WTC11 (cell line): ENCODE results near the gene OS9. TPM values are rescaled to one million over a fixed set of nuclear protein-coding genes. Genes with fewer than 3 reads are reported as not detected.

Experiments
- ATAC-seq: fragments of 200-7000 bp; cut with Tn5 transposase; 2 replicates; pipeline ENCODE4 v1.10.0; 2021; ENCODE audit warnings: mild to moderate bottlenecking, moderate library complexity
- CTCF ChIA-PET: fragments of 300-600 bp; sonication (Branson Sonifier 250); formaldehyde crosslinking; loops from one replicate; lab custom pipeline; 2021; ENCODE audit warnings: antibody characterized with exemption; lab: Charles Lee
- POLR2A ChIA-PET: fragments of 350-600 bp; sonication (Branson Sonifier 250); formaldehyde crosslinking; loops from one replicate; lab custom pipeline; 2021; ENCODE audit warnings: antibody characterized with exemption; lab: Charles Lee
- DNase-seq: peaks from one replicate; pipeline ENCODE4 v3.0.0; 2021; ENCODE audit warnings: low spot score
- H3K27ac Mint-ChIP-seq: 2 replicates; pipeline ENCODE4 v1.8.0; 2021; ENCODE audit warnings: mixed read lengths
- H3K27me3 Mint-ChIP-seq: 2 replicates; pipeline ENCODE4 v1.8.0; 2021; ENCODE audit warnings: low read depth, mild to moderate bottlenecking, moderate library complexity, mixed read lengths
- H3K36me3 Mint-ChIP-seq: 2 replicates; pipeline ENCODE4 v1.8.0; 2021; ENCODE audit warnings: mixed read lengths
- H3K4me1 Mint-ChIP-seq: 2 replicates; pipeline ENCODE4 v1.8.0; 2022; ENCODE audit warnings: mixed read lengths
- H3K4me3 Mint-ChIP-seq: 2 replicates; pipeline ENCODE4 v1.8.0; 2021; ENCODE audit warnings: mild to moderate bottlenecking, moderate library complexity, mixed read lengths
- H3K9me3 Mint-ChIP-seq: 2 replicates; pipeline ENCODE4 v1.8.0; 2021; ENCODE audit warnings: mixed read lengths
- CREB1 ChIP-seq: sonication (generic); formaldehyde crosslinking; IDR thresholded peaks from 2 replicates; pipeline ENCODE4 v1.8.0; 2023; ENCODE audit warnings: mild to moderate bottlenecking, missing genetic modification reagents
- ESRRA ChIP-seq: sonication (generic); formaldehyde crosslinking; IDR thresholded peaks from 2 replicates; pipeline ENCODE4 v1.8.1; 2022; ENCODE audit warnings: mild to moderate bottlenecking, missing genetic modification reagents, borderline replicate concordance
- ETV6 ChIP-seq: sonication (generic); formaldehyde crosslinking; IDR thresholded peaks from 2 replicates; pipeline ENCODE4 v1.8.1; 2022; ENCODE audit warnings: mild to moderate bottlenecking, missing genetic modification reagents
- FOXJ3 ChIP-seq: sonication (generic); formaldehyde crosslinking; IDR thresholded peaks from 2 replicates; pipeline ENCODE4 v1.9.0; 2021; ENCODE audit warnings: missing genetic modification reagents, mild to moderate bottlenecking, borderline replicate concordance
- FOXK1 ChIP-seq: sonication (generic); formaldehyde crosslinking; IDR thresholded peaks from 2 replicates; pipeline ENCODE4 v1.8.0; 2022; ENCODE audit warnings: mild to moderate bottlenecking, moderate library complexity, missing genetic modification reagents
- FOXP1 ChIP-seq: sonication (generic); formaldehyde crosslinking; IDR thresholded peaks from 2 replicates; pipeline ENCODE4 v1.8.0; 2022; ENCODE audit warnings: missing genetic modification reagents, mild to moderate bottlenecking, moderate library complexity, borderline replicate concordance
- GRHL2 ChIP-seq: fragments of 250-450 bp; sonication (Bioruptor Pico); IDR thresholded peaks from 2 replicates; pipeline ENCODE4 v1.8.0; 2022; ENCODE audit warnings: mild to moderate bottlenecking, moderate library complexity; ENCODE audit not compliant: insufficient replicate concordance, severe bottlenecking
- HMGA2 ChIP-seq: fragments of 250-450 bp; sonication (Bioruptor Pico); IDR thresholded peaks from 2 replicates; pipeline ENCODE4 v1.4.0; 2021; ENCODE audit warnings: mild to moderate bottlenecking, moderate library complexity
- MXD4 ChIP-seq: fragments of 250-450 bp; sonication (Bioruptor Pico); IDR thresholded peaks from 2 replicates; pipeline ENCODE4 v1.8.0; 2021; ENCODE audit warnings: mild to moderate bottlenecking, moderate library complexity, borderline replicate concordance
- NR1H2 ChIP-seq: sonication (generic); formaldehyde crosslinking; IDR thresholded peaks from 2 replicates; pipeline ENCODE4 v1.9.0; 2021; ENCODE audit warnings: mild to moderate bottlenecking, moderate library complexity, missing genetic modification reagents
- OVOL2 ChIP-seq: fragments of 250-450 bp; sonication (Bioruptor Pico); IDR thresholded peaks from 2 replicates; pipeline ENCODE4 v1.9.0; 2021; ENCODE audit warnings: mild to moderate bottlenecking, borderline replicate concordance
- RORB ChIP-seq: fragments of 250-450 bp; sonication (Bioruptor Pico); IDR thresholded peaks from 2 replicates; pipeline ENCODE4 v1.9.0; 2021; ENCODE audit warnings: mild to moderate bottlenecking
- SMAD3 ChIP-seq: sonication (generic); formaldehyde crosslinking; IDR thresholded peaks from 2 replicates; pipeline ENCODE4 v1.8.0; 2022; ENCODE audit warnings: missing genetic modification reagents, mild to moderate bottlenecking, borderline replicate concordance
- SOX15 ChIP-seq: fragments of 250-450 bp; sonication (Bioruptor Pico); IDR thresholded peaks from 2 replicates; pipeline ENCODE4 v1.9.0; 2021; ENCODE audit warnings: mild to moderate bottlenecking
- TCF7 ChIP-seq: sonication (generic); formaldehyde crosslinking; IDR thresholded peaks from 2 replicates; pipeline ENCODE4 v1.8.0; 2022; ENCODE audit warnings: mild to moderate bottlenecking, low read depth, missing genetic modification reagents, moderate library complexity
- TEAD1 ChIP-seq: sonication (generic); formaldehyde crosslinking; IDR thresholded peaks from 2 replicates; pipeline ENCODE4 v1.8.0; 2022; ENCODE audit warnings: mild to moderate bottlenecking, missing genetic modification reagents
- TP53 ChIP-seq: sonication (generic); formaldehyde crosslinking; IDR thresholded peaks from 2 replicates; pipeline ENCODE4 v1.8.1; 2023; ENCODE audit warnings: mild to moderate bottlenecking, missing genetic modification reagents
- ZNF232 ChIP-seq: sonication (generic); formaldehyde crosslinking; IDR thresholded peaks from 2 replicates; pipeline ENCODE4 v1.8.0; 2022; ENCODE audit warnings: mild to moderate bottlenecking, missing genetic modification reagents
- total RNA-seq: library from RNA; stranded (reverse); gene quantifications from 3 replicates; pipeline ENCODE4 v1.2.3, GENCODE V29; 2021
- TF ChIP-seq, protein P1 (sequence below): fragments of 250-450 bp; sonication (Bioruptor Pico); IDR thresholded peaks from 2 replicates; pipeline ENCODE4 v1.9.0; 2021; ENCODE audit warnings: moderate library complexity, mild to moderate bottlenecking, inconsistent platforms, borderline replicate concordance
- TF ChIP-seq, protein P2 (sequence below): sonication (generic); formaldehyde crosslinking; IDR thresholded peaks from 2 replicates; pipeline ENCODE4 v1.8.0; 2022; ENCODE audit warnings: mild to moderate bottlenecking, missing genetic modification reagents
- TF ChIP-seq, protein P3 (sequence below): fragments of 250-450 bp; sonication (Bioruptor Pico); IDR thresholded peaks from 2 replicates; pipeline ENCODE4 v1.8.0; 2021; ENCODE audit warnings: mild to moderate bottlenecking
- TF ChIP-seq, protein P4 (sequence below): sonication (generic); formaldehyde crosslinking; IDR thresholded peaks from 2 replicates; pipeline ENCODE4 v1.8.1; 2022; ENCODE audit warnings: missing genetic modification reagents, borderline replicate concordance
- TF ChIP-seq, protein P5 (sequence below): sonication (generic); formaldehyde crosslinking; IDR thresholded peaks from 2 replicates; pipeline ENCODE4 v1.8.1; 2022; ENCODE audit warnings: mild to moderate bottlenecking, missing genetic modification reagents, moderate library complexity, borderline replicate concordance

Gene OS9
- total RNA-seq, 1 experiment from 2014 or later: 77.5 TPM

DNA sequence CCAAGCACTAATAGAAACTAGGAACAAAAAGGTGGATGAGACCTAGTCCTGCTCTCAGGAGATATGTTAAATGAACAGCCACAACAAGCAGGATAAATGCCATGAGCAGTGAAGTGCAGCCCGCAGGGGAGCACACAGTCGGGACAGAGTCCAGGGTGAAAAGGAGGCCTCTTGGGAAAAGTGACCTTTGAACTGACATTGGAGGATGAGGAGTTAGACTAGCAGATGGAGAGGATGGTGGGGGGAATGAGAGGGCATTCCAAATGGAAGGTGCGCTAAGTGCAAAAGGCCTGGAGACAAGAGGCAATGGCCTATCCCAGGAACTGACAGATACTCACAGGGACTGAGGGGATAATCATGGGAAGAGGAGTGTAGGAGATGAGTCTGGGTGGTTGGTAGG lies 4.5 kb downstream of the OS9 start:
- Mint-ChIP-seq H3K27me3 (no peaks in the 10 kb centered on the region), H3K4me3 (no peak overlapping the region), H3K9me3 (no peaks in the 10 kb centered on the region), H3K4me1 (no peaks in the 10 kb centered on the region)
- POLR2A ChIA-PET: no interaction called here
- DNase-seq (no peak), ATAC-seq (no peak)
- no peak for TF ChIP-seq FOXK1
- no peak for TF ChIP-seq FOXJ3 (CRISPR knock-in tag)
- TF ChIP-seq, protein P1, sequence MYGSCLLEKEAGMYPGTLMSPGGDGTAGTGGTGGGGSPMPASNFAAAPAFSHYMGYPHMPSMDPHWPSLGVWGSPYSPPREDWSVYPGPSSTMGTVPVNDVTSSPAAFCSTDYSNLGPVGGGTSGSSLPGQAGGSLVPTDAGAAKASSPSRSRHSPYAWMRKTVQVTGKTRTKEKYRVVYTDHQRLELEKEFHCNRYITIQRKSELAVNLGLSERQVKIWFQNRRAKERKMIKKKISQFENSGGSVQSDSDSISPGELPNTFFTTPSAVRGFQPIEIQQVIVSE (CRISPR knock-in tag): no peak
- no peak for TF ChIP-seq OVOL2 (CRISPR knock-in tag)
- TF ChIP-seq SMAD3: no peak
- no peak for TF ChIP-seq NR1H2 (CRISPR knock-in tag)
- TF ChIP-seq, protein P2, sequence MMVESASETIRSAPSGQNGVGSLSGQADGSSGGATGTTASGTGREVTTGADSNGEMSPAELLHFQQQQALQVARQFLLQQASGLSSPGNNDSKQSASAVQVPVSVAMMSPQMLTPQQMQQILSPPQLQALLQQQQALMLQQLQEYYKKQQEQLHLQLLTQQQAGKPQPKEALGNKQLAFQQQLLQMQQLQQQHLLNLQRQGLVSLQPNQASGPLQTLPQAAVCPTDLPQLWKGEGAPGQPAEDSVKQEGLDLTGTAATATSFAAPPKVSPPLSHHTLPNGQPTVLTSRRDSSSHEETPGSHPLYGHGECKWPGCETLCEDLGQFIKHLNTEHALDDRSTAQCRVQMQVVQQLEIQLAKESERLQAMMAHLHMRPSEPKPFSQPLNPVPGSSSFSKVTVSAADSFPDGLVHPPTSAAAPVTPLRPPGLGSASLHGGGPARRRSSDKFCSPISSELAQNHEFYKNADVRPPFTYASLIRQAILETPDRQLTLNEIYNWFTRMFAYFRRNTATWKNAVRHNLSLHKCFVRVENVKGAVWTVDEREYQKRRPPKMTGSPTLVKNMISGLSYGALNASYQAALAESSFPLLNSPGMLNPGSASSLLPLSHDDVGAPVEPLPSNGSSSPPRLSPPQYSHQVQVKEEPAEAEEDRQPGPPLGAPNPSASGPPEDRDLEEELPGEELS (CRISPR knock-in tag): no peak
- no peak for TF ChIP-seq MXD4 (CRISPR knock-in tag)
- TF ChIP-seq, protein P3, sequence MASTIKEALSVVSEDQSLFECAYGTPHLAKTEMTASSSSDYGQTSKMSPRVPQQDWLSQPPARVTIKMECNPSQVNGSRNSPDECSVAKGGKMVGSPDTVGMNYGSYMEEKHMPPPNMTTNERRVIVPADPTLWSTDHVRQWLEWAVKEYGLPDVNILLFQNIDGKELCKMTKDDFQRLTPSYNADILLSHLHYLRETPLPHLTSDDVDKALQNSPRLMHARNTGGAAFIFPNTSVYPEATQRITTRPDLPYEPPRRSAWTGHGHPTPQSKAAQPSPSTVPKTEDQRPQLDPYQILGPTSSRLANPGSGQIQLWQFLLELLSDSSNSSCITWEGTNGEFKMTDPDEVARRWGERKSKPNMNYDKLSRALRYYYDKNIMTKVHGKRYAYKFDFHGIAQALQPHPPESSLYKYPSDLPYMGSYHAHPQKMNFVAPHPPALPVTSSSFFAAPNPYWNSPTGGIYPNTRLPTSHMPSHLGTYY (CRISPR knock-in tag): no peak
- no peak for TF ChIP-seq ZNF232 (CRISPR knock-in tag)
- no peak for TF ChIP-seq ESRRA (CRISPR knock-in tag)
- TF ChIP-seq SOX15 (CRISPR knock-in tag): no peak
- TF ChIP-seq, protein P4, sequence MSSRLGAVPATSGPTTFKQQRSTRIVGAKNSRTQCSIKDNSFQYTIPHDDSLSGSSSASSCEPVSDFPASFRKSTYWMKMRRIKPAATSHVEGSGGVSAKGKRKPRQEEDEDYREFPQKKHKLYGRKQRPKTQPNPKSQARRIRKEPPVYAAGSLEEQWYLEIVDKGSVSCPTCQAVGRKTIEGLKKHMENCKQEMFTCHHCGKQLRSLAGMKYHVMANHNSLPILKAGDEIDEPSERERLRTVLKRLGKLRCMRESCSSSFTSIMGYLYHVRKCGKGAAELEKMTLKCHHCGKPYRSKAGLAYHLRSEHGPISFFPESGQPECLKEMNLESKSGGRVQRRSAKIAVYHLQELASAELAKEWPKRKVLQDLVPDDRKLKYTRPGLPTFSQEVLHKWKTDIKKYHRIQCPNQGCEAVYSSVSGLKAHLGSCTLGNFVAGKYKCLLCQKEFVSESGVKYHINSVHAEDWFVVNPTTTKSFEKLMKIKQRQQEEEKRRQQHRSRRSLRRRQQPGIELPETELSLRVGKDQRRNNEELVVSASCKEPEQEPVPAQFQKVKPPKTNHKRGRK (CRISPR knock-in tag): no peak
- TF ChIP-seq HMGA2 (CRISPR knock-in tag): no peak
- TF ChIP-seq ETV6 (CRISPR knock-in tag): no peak
- no peak for TF ChIP-seq FOXP1 (CRISPR knock-in tag)
- no peak for TF ChIP-seq TCF7 (CRISPR knock-in tag)
- TF ChIP-seq CREB1 (CRISPR knock-in tag): no peak
- TF ChIP-seq, protein P5, sequence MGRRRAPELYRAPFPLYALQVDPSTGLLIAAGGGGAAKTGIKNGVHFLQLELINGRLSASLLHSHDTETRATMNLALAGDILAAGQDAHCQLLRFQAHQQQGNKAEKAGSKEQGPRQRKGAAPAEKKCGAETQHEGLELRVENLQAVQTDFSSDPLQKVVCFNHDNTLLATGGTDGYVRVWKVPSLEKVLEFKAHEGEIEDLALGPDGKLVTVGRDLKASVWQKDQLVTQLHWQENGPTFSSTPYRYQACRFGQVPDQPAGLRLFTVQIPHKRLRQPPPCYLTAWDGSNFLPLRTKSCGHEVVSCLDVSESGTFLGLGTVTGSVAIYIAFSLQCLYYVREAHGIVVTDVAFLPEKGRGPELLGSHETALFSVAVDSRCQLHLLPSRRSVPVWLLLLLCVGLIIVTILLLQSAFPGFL (CRISPR knock-in tag): no peak
- TF ChIP-seq, all 79 proteins: peak for 0
- Mint-ChIP-seq H3K36me3 (peaks cover 9% of the 10 kb centered on the region), H3K27ac (no peak overlapping the region)
- CTCF ChIA-PET: interaction anchor here (1.0 kb wide), 1 partner anchor 115 kb away, joined by 3 read pairs; no protein-coding TSS in a partner anchor

DNA sequence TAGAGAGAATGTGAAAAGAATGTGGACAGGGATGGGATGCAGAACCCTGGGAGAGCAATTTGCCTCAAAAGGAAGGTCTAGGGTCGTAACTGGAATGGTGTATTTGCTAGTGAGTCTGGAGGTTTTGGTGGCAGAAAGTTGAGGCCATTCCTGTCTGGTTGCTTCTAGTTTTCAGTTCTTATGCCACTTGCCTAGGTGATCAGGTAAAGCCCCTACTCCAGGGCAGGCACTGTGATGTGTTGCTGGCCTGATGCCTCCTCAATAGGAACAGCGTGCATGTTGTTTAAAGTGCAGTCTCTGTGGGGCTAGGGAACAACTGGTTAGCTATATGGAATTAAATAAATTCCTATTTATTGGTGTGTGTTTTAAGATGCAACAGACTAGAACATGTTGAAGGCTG lies 6.4 kb downstream of the OS9 start:
- CTCF ChIA-PET: no interaction called here
- Mint-ChIP-seq H3K9me3 (peaks cover 5% of the 10 kb centered on the region), H3K4me3 (no peak overlapping the region), H3K27me3 (no peaks in the 10 kb centered on the region), H3K27ac (no peak overlapping the region), H3K4me1 (no peaks in the 10 kb centered on the region), H3K36me3 (peaks cover 22% of the 10 kb centered on the region)
- TF ChIP-seq GRHL2 (CRISPR knock-in tag) (no peak), CREB1 (CRISPR knock-in tag) (no peak), FOXP1 (CRISPR knock-in tag) (no peak), SOX15 (CRISPR knock-in tag) (no peak), RORB (no peak), TEAD1 (no peak), TP53 (no peak), MXD4 (CRISPR knock-in tag) (no peak)
- TF ChIP-seq, protein P5 (CRISPR knock-in tag): no peak
- TF ChIP-seq, protein P4 (CRISPR knock-in tag): no peak
- ATAC-seq (no peak), DNase-seq (no peak)
- POLR2A ChIA-PET: interaction anchor here (0.6 kb wide), 1 partner anchor 115 kb away, joined by 10 read pairs; no protein-coding TSS in a partner anchor
